WTC11 (cell line): ENCODE results near the gene IFT52. TPM values are rescaled to one million over a fixed set of nuclear protein-coding genes. Genes with fewer than 3 reads are reported as not detected.

ENCODE experiments used
- ATAC-seq: fragments of 200-7000 bp; cut with Tn5 transposase; 2 replicates; pipeline ENCODE4 v1.10.0; 2021; ENCODE audit warnings: mild to moderate bottlenecking, moderate library complexity
- CTCF ChIA-PET: fragments of 300-600 bp; sonication (Branson Sonifier 250); formaldehyde crosslinking; loops from one replicate; lab custom pipeline; 2021; ENCODE audit warnings: antibody characterized with exemption; lab: Charles Lee
- POLR2A ChIA-PET: fragments of 350-600 bp; sonication (Branson Sonifier 250); formaldehyde crosslinking; loops from one replicate; lab custom pipeline; 2021; ENCODE audit warnings: antibody characterized with exemption; lab: Charles Lee
- DNase-seq: peaks from one replicate; pipeline ENCODE4 v3.0.0; 2021; ENCODE audit warnings: low spot score
- H3K27ac Mint-ChIP-seq: 2 replicates; pipeline ENCODE4 v1.8.0; 2021; ENCODE audit warnings: mixed read lengths
- H3K27me3 Mint-ChIP-seq: 2 replicates; pipeline ENCODE4 v1.8.0; 2021; ENCODE audit warnings: low read depth, mild to moderate bottlenecking, moderate library complexity, mixed read lengths
- H3K36me3 Mint-ChIP-seq: 2 replicates; pipeline ENCODE4 v1.8.0; 2021; ENCODE audit warnings: mixed read lengths
- H3K4me1 Mint-ChIP-seq: 2 replicates; pipeline ENCODE4 v1.8.0; 2022; ENCODE audit warnings: mixed read lengths
- H3K4me3 Mint-ChIP-seq: 2 replicates; pipeline ENCODE4 v1.8.0; 2021; ENCODE audit warnings: mild to moderate bottlenecking, moderate library complexity, mixed read lengths
- H3K9me3 Mint-ChIP-seq: 2 replicates; pipeline ENCODE4 v1.8.0; 2021; ENCODE audit warnings: mixed read lengths
- CBFB ChIP-seq: sonication (generic); formaldehyde crosslinking; IDR thresholded peaks from 2 replicates; pipeline ENCODE4 v1.8.1; 2022; ENCODE audit warnings: mild to moderate bottlenecking, low read depth, missing genetic modification reagents
- CDX4 ChIP-seq: fragments of 250-450 bp; sonication (Bioruptor Pico); IDR thresholded peaks from 2 replicates; pipeline ENCODE4 v1.9.0; 2021; ENCODE audit warnings: moderate library complexity, mild to moderate bottlenecking, inconsistent platforms, borderline replicate concordance
- CREM ChIP-seq: sonication (generic); formaldehyde crosslinking; IDR thresholded peaks from 2 replicates; pipeline ENCODE4 v1.8.1; 2022; ENCODE audit warnings: mild to moderate bottlenecking, missing genetic modification reagents, moderate library complexity
- FOXK1 ChIP-seq: sonication (generic); formaldehyde crosslinking; IDR thresholded peaks from 2 replicates; pipeline ENCODE4 v1.8.0; 2022; ENCODE audit warnings: mild to moderate bottlenecking, moderate library complexity, missing genetic modification reagents
- GABPB1 ChIP-seq: sonication (generic); formaldehyde crosslinking; IDR thresholded peaks from 2 replicates; pipeline ENCODE4 v1.8.1; 2023; ENCODE audit warnings: mild to moderate bottlenecking, missing genetic modification reagents
- JAZF1 ChIP-seq: fragments of 250-450 bp; sonication (Bioruptor Pico); IDR thresholded peaks from 2 replicates; pipeline ENCODE4 v1.9.0; 2021; ENCODE audit warnings: moderate library complexity, mild to moderate bottlenecking, inconsistent platforms
- MYBL2 ChIP-seq: sonication (generic); formaldehyde crosslinking; IDR thresholded peaks from 2 replicates; pipeline ENCODE4 v1.8.1; 2023; ENCODE audit warnings: mild to moderate bottlenecking, moderate library complexity, missing genetic modification reagents
- NR1H2 ChIP-seq: sonication (generic); formaldehyde crosslinking; IDR thresholded peaks from 2 replicates; pipeline ENCODE4 v1.9.0; 2021; ENCODE audit warnings: mild to moderate bottlenecking, moderate library complexity, missing genetic modification reagents
- NR2C2 ChIP-seq: sonication (generic); formaldehyde crosslinking; IDR thresholded peaks from 2 replicates; pipeline ENCODE4 v1.8.0; 2022; ENCODE audit warnings: mild to moderate bottlenecking, missing genetic modification reagents
- NR3C1 ChIP-seq: sonication (generic); formaldehyde crosslinking; conservative IDR thresholded peaks from 2 replicates; pipeline ENCODE4 v1.8.1; 2023; ENCODE audit warnings: low read depth, mild to moderate bottlenecking, missing genetic modification reagents
- PREB ChIP-seq: sonication (generic); formaldehyde crosslinking; IDR thresholded peaks from 2 replicates; pipeline ENCODE4 v1.8.1; 2022; ENCODE audit warnings: mild to moderate bottlenecking, missing genetic modification reagents, moderate library complexity, borderline replicate concordance
- SP1 ChIP-seq: sonication (generic); formaldehyde crosslinking; conservative IDR thresholded peaks from 2 replicates; pipeline ENCODE4 v1.8.1; 2022; ENCODE audit warnings: missing genetic modification reagents
- TCF7 ChIP-seq: sonication (generic); formaldehyde crosslinking; IDR thresholded peaks from 2 replicates; pipeline ENCODE4 v1.8.0; 2022; ENCODE audit warnings: mild to moderate bottlenecking, low read depth, missing genetic modification reagents, moderate library complexity
- TEAD4 ChIP-seq: sonication (generic); formaldehyde crosslinking; IDR thresholded peaks from 2 replicates; pipeline ENCODE4 v1.8.0; 2022; ENCODE audit warnings: mild to moderate bottlenecking, missing genetic modification reagents
- ZBTB21 ChIP-seq: sonication (generic); formaldehyde crosslinking; IDR thresholded peaks from 2 replicates; pipeline ENCODE4 v1.8.1; 2023; ENCODE audit warnings: mild to moderate bottlenecking, missing genetic modification reagents, borderline replicate concordance
- ZMAT4 ChIP-seq: fragments of 250-450 bp; sonication (Bioruptor Pico); IDR thresholded peaks from 2 replicates; pipeline ENCODE4 v1.9.0; 2021; ENCODE audit warnings: mild to moderate bottlenecking
- ZNF121 ChIP-seq: sonication (generic); formaldehyde crosslinking; IDR thresholded peaks from 2 replicates; pipeline ENCODE4 v1.8.0; 2023; ENCODE audit warnings: missing genetic modification reagents
- ZNF263 ChIP-seq: sonication (generic); formaldehyde crosslinking; IDR thresholded peaks from 2 replicates; pipeline ENCODE4 v1.8.1; 2022; ENCODE audit warnings: low read depth, mild to moderate bottlenecking, moderate library complexity, missing genetic modification reagents
- total RNA-seq: library from RNA; stranded (reverse); gene quantifications from 3 replicates; pipeline ENCODE4 v1.2.3, GENCODE V29; 2021
- TF ChIP-seq, protein P1 (sequence below): sonication (generic); formaldehyde crosslinking; IDR thresholded peaks from 2 replicates; pipeline ENCODE4 v1.8.1; 2022; ENCODE audit warnings: low read depth, mild to moderate bottlenecking, moderate library complexity, missing genetic modification reagents, borderline replicate concordance
- TF ChIP-seq, protein P2 (sequence below): sonication (generic); formaldehyde crosslinking; IDR thresholded peaks from 2 replicates; pipeline ENCODE4 v1.8.1; 2022; ENCODE audit warnings: low read depth, missing genetic modification reagents, borderline replicate concordance
- TF ChIP-seq, protein P3 (sequence below): fragments of 250-450 bp; sonication (Bioruptor Pico); IDR thresholded peaks from 2 replicates; pipeline ENCODE4 v1.9.0; 2021; ENCODE audit warnings: mild to moderate bottlenecking
- TF ChIP-seq, protein P4 (sequence below): fragments of 250-450 bp; sonication (Bioruptor Pico); IDR thresholded peaks from 2 replicates; pipeline ENCODE4 v2.1.2; 2022; ENCODE audit warnings: mild to moderate bottlenecking, moderate library complexity

IFT52 gene
- total RNA-seq, 1 experiment from 2014 or later = 27.5 TPM

DNA sequence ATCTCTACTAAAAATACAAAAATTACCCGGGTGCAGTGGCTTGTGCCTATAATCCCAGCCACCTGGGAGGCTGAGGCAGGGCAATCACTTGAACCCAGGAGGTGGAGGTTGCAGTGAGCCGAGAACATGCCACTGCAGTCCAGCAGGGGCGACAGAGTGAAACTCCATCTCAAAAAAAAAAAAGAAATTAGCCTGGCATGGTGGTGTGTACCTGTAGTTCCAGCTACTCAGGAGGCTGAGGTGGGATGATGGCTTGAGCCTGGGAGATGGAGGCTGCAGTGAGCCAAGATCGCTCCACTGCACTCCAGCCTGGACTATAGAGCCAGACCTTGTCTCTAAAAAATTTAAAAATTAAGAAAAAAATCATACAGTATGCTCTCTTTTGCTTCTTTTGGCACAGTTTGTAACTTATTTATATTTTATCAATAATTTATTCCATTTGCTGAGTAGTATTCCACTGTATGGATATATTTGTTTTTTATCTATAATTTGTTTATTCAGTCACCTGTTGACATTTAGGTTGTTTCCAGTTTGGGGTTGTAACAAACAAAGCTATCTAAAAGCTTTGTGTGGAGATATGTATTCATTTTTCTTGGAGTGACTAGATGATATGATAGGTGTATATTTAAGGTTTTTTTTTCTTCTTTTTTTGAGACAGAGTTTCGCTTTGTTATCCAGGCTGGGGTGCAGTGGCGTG, 68.1 kb downstream of the IFT52 start:
- peaks cover 7% of the 10 kb centered on the region; the same call in 1 of the 2 replicates for H3K4me1 Mint-ChIP-seq
- DNase-seq (no peak), ATAC-seq (peak; percentile 10; the same call in 1 of the 2 replicates)
- no peaks in the 10 kb centered on the region; the same call in 1 of the 2 replicates for H3K27me3 Mint-ChIP-seq
- no peaks in the 10 kb centered on the region for H3K36me3 Mint-ChIP-seq
- 0 out of 2 replicates have a peak overlapping the region, but pooled peaks have one; percentile 93 for H3K4me3 Mint-ChIP-seq
- ChIA-PET POLR2A (no interaction called here), CTCF (interaction anchor here (0.7 to 1.5 kb wide), 4 partner anchors 9 to 319 kb away, joined by 3 to 4 read pairs (median 3); partner anchors contain the start of gene IFT52)
- no peaks in the 10 kb centered on the region for H3K9me3 Mint-ChIP-seq
- TF ChIP-seq, protein P1, sequence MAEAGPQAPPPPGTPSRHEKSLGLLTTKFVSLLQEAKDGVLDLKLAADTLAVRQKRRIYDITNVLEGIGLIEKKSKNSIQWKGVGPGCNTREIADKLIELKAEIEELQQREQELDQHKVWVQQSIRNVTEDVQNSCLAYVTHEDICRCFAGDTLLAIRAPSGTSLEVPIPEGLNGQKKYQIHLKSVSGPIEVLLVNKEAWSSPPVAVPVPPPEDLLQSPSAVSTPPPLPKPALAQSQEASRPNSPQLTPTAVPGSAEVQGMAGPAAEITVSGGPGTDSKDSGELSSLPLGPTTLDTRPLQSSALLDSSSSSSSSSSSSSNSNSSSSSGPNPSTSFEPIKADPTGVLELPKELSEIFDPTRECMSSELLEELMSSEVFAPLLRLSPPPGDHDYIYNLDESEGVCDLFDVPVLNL = no peak
- TF ChIP-seq MYBL2 (CRISPR knock-in tag) (no peak), CBFB (no peak), SP1 (CRISPR knock-in tag) (no peak), ZMAT4 (CRISPR knock-in tag) (no peak), ZBTB21 (CRISPR knock-in tag) (no peak), CDX4 (CRISPR knock-in tag) (no peak)
- TF ChIP-seq, protein P2, sequence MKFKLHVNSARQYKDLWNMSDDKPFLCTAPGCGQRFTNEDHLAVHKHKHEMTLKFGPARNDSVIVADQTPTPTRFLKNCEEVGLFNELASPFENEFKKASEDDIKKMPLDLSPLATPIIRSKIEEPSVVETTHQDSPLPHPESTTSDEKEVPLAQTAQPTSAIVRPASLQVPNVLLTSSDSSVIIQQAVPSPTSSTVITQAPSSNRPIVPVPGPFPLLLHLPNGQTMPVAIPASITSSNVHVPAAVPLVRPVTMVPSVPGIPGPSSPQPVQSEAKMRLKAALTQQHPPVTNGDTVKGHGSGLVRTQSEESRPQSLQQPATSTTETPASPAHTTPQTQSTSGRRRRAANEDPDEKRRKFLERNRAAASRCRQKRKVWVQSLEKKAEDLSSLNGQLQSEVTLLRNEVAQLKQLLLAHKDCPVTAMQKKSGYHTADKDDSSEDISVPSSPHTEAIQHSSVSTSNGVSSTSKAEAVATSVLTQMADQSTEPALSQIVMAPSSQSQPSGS = no peak
- TF ChIP-seq, protein P3, sequence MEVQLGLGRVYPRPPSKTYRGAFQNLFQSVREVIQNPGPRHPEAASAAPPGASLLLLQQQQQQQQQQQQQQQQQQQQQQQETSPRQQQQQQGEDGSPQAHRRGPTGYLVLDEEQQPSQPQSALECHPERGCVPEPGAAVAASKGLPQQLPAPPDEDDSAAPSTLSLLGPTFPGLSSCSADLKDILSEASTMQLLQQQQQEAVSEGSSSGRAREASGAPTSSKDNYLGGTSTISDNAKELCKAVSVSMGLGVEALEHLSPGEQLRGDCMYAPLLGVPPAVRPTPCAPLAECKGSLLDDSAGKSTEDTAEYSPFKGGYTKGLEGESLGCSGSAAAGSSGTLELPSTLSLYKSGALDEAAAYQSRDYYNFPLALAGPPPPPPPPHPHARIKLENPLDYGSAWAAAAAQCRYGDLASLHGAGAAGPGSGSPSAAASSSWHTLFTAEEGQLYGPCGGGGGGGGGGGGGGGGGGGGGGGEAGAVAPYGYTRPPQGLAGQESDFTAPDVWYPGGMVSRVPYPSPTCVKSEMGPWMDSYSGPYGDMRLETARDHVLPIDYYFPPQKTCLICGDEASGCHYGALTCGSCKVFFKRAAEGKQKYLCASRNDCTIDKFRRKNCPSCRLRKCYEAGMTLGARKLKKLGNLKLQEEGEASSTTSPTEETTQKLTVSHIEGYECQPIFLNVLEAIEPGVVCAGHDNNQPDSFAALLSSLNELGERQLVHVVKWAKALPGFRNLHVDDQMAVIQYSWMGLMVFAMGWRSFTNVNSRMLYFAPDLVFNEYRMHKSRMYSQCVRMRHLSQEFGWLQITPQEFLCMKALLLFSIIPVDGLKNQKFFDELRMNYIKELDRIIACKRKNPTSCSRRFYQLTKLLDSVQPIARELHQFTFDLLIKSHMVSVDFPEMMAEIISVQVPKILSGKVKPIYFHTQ (CRISPR knock-in tag) = no peak
- no peak overlapping the region for H3K27ac Mint-ChIP-seq

DNA sequence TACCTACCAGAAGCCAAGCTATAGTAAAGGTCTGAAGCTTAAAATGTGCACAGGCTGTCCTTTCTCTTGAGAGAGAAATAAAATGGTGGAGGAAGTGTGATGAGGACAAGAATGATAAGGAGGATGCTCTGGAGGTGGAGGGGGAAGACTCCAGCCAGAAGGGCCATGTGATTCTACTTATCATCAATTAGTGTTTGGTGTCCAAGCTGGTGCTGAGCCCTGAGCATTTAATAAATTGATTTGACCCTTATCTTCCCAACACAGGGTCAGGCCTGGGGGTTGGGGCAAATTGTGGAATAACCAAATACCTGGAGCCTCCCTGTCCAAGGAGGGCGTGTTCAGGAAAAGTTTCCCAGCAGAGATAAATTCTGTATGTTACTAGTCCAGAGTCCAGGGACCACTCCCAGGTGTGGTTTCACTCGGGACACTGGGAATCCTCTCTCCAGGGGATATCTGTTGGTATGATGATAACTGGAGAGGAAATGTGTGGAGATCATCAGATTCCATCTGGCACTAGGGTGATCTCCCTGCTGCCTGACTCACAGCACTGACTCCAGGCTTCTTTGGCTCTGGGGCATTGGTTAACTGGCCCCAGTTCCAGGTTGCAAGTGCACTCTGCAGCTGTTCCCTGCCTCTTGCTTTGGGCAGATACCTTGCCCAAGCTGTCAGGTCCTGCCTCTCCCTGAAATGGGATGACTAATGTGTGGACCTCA, 72.4 kb downstream of the IFT52 start:
- POLR2A ChIA-PET = no interaction called here
- no peaks in the 10 kb centered on the region for H3K9me3 Mint-ChIP-seq
- H3K27ac Mint-ChIP-seq = no peak overlapping the region
- no peak for ATAC-seq
- no peaks in the 10 kb centered on the region for H3K36me3 Mint-ChIP-seq
- H3K27me3 Mint-ChIP-seq = peaks cover 22% of the 10 kb centered on the region
- DNase-seq = no peak
- peaks cover 7% of the 10 kb centered on the region; the same call in 1 of the 2 replicates for H3K4me1 Mint-ChIP-seq
- CTCF ChIA-PET = interaction anchor here (3.4 kb wide), 1 partner anchor 214 kb away, joined by 13 read pairs; no protein-coding TSS in a partner anchor
- H3K4me3 Mint-ChIP-seq = no peak overlapping the region
- TF ChIP-seq NR1H2 (CRISPR knock-in tag) = no peak
- TF ChIP-seq ZNF121 (CRISPR knock-in tag) = no peak
- TF ChIP-seq FOXK1 (CRISPR knock-in tag) = no peak
- TF ChIP-seq ZMAT4 (CRISPR knock-in tag) = no peak
- TF ChIP-seq, protein P4, sequence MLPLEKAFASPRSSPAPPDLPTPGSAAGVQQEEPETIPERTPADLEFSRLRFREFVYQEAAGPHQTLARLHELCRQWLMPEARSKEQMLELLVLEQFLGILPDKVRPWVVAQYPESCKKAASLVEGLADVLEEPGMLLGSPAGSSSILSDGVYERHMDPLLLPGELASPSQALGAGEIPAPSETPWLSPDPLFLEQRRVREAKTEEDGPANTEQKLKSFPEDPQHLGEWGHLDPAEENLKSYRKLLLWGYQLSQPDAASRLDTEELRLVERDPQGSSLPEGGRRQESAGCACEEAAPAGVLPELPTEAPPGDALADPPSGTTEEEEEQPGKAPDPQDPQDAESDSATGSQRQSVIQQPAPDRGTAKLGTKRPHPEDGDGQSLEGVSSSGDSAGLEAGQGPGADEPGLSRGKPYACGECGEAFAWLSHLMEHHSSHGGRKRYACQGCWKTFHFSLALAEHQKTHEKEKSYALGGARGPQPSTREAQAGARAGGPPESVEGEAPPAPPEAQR (CRISPR knock-in tag) = no peak
- no peak for TF ChIP-seq TEAD4 (CRISPR knock-in tag)
- no peak for TF ChIP-seq ZNF263
- no peak for TF ChIP-seq CREM (CRISPR knock-in tag)
- no peak for TF ChIP-seq NR3C1 (CRISPR knock-in tag)
- TF ChIP-seq NR2C2 (CRISPR knock-in tag) = no peak
- TF ChIP-seq TCF7 (CRISPR knock-in tag) = no peak
- no peak for TF ChIP-seq PREB
- TF ChIP-seq, protein P1 = no peak
- no peak for TF ChIP-seq JAZF1 (CRISPR knock-in tag)
- TF ChIP-seq GABPB1 (CRISPR knock-in tag) = no peak
